HFF-Myc (cell line): ENCODE data around the gene KRT77.

Experiments
- DNase-seq: peaks from one replicate; pipeline ENCODE4 v3.0.0-alpha.2; 2011; ENCODE audit warnings: low read depth; ENCODE audit errors: extremely low read depth
- H3K4me3 ChIP-seq: replicated peaks from 2 replicates; pipeline ENCODE4 v1.5.1; 2011; ENCODE audit warnings: low read depth, mild to moderate bottlenecking, control low read depth, low read length
- TF ChIP-seq, protein P1 (sequence below): IDR thresholded peaks from 2 replicates; pipeline ENCODE4 v1.5.1; 2012; ENCODE audit warnings: mild to moderate bottlenecking, low read depth, low read length, control low read depth; ENCODE audit errors: missing control alignments

KRT77 gene

DNA sequence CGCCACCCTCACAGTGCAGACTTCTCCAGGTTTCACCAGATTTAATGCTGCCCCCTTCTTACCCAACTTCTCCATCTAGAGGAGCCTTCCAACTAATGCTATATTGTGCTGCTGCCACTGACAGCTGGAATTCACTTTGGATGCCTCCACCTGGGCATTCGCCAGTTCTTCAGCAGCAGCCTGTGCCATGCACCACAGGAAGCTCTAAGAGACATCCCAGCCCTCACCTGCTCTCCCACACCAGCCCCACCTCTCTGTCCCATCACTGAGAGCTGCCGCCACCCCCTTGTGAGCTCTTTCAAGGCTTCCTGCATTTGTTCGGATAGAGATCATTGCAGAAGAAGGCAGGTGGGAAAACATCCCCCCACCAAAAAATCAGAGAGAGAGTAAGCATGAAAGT lies 46.7 kb downstream of the KRT77 start:
- no peak for DNase-seq
- H3K4me3 ChIP-seq: no peak overlapping the region
- TF ChIP-seq, protein P1, sequence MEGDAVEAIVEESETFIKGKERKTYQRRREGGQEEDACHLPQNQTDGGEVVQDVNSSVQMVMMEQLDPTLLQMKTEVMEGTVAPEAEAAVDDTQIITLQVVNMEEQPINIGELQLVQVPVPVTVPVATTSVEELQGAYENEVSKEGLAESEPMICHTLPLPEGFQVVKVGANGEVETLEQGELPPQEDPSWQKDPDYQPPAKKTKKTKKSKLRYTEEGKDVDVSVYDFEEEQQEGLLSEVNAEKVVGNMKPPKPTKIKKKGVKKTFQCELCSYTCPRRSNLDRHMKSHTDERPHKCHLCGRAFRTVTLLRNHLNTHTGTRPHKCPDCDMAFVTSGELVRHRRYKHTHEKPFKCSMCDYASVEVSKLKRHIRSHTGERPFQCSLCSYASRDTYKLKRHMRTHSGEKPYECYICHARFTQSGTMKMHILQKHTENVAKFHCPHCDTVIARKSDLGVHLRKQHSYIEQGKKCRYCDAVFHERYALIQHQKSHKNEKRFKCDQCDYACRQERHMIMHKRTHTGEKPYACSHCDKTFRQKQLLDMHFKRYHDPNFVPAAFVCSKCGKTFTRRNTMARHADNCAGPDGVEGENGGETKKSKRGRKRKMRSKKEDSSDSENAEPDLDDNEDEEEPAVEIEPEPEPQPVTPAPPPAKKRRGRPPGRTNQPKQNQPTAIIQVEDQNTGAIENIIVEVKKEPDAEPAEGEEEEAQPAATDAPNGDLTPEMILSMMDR: no peak

DNA sequence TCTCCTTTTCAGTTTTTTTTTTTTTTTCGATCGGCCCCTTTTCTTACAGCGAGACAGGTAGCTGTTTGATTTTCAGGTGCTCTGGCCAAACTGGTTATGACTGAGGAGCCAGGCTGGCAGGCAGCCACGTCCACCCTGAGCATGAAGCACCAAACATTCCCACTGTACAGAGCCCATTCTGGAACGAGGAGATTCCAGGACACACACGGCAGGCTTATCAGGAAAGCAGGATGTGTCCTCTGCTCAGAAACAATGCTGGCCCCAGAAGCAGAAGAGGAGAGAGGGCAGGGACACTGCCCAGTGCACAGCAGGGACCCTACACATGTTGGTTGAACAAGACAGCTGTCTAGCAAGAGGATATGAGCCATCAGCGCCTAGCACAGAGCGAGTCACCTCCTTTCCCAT lies 47.6 kb downstream of the KRT77 start:
- no peak overlapping the region for H3K4me3 ChIP-seq
- DNase-seq: no peak
- TF ChIP-seq, protein P1: no peak

DNA sequence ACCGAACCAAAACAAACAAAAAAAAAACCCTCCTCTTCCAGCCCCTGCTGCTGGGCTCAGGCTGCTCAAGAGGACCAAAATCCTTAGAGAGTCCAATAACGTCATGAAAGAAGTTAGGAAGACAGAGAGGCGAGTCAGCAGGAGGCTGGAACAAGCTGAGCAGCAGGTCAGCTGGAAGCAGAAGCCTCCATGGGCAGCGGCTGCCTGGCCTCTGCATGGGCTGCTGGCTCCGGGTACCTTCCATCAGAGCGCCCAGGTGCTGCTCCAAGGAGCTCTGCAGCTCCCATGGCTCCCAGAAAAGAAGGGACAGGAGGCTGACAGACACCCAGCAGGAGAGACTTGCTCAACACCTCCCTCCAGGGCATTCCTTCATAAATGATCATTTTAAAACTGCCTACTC lies 48.1 kb downstream of the KRT77 start:
- H3K4me3 ChIP-seq: no peak overlapping the region

DNA sequence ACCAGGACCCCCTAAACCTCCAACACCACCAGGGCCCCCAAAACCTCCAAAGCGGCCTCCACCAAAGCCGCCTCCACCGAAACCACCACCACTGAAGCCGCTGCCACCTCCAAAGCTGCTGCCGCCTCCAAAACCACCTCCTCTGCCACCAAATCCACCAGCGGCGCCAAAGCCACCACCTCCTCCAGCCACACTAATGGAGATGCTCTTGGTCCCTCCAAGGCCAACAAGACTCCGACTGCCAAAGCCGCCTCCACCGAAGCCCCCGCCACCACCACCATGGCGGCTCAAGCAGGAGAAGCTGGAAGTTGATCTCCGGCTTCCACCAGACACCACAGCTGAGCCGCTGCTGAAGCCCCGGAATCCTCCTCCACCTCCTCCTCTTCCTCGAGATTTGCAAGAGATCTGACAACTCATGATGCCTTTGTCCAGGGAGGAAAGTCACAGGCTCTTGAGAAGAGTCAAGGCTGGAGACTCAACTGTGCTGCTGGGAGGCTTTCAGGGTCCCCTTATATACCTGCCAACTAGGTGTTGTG lies 51.5 kb downstream of the KRT77 start, which contains the start of gene KRT2:
TSS of gene KRT2 (minus strand) at position 486 of the 536 bp plus-strand sequence. CDS start at position 417, 69 bp downstream.
- DNase-seq: no peak
- TF ChIP-seq, protein P1: no peak
- H3K4me3 ChIP-seq: no peak within 1 kb of the TSS

More for the DNA sequence above, 48.1 kb downstream of the KRT77 start:
- TF ChIP-seq, protein P1: no peak
- no peak for DNase-seq

DNA sequence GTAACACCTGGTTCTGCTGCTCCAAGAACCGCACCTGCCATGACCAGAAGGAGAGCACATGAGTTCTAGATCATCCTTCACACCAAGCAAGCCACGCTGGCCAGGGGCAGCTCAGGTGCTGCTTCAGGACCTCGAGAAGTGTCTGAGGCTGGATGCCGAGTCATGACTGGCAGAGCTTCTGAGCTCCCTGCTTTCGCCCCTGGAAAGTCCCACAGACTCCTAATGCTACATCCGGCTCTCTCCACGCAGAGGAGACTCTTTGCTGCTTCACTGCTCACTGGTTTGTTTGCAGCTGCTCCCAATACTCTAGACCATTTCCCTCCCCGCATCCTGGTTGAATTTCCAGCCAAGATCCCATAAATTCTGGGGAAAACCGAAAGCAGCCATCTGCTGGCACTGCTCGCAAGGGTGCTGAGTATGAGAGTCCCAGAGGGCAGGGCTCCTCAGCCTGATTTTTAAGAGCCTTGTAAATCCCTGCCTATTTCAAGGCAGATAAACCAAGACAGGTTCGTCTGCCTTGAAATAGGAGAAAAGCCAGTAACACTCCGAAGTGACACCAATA lies 52.7 kb downstream of the KRT77 start:
- peak; percentile 6 for DNase-seq
- H3K4me3 ChIP-seq: no peak overlapping the region
- TF ChIP-seq, protein P1: no peak

DNA sequence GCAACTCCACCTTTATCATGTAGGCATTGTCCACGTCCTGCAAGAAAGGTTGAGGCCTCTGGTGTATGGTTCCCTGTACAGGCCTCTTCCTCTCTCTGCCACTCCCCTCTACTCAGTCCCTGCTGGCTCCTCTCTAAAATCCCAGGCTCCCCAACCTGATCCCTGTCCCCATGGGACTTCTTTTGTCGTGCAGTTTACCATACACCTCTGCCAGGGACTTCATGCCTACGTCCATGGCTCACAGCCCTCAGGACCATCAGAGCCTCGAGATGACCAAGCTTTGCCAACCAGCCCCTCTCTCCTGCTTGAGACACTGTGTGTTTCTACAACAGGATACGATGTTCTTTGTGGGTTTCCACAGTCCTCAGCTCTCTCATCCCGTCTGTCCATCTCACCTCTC lies 54.3 kb downstream of the KRT77 start:
- TF ChIP-seq, protein P1: no peak
- no peak overlapping the region for H3K4me3 ChIP-seq
- no peak for DNase-seq
